NB4 (cell line): ENCODE results near the gene IGSF9B.
A peak's percentile ranks its signal among the peaks of the same experiment; 100 is the strongest.

Experiments used
- DNase-seq: peaks from one replicate; pipeline ENCODE4 v3.0.0; 2010; ENCODE audit warnings: low read depth
- H3K4me3 ChIP-seq: one replicate; pipeline ENCODE4 v1.5.1; 2011; ENCODE audit warnings: mild to moderate bottlenecking, low read depth, low read length, moderate library complexity
- MYC ChIP-seq: IDR thresholded peaks from 2 replicates; pipeline ENCODE4 v1.6.1; 2011; ENCODE audit warnings: low read depth, low read length
- POLR2A ChIP-seq: IDR thresholded peaks from 2 replicates; pipeline ENCODE4 v1.6.1; 2011; ENCODE audit warnings: mild to moderate bottlenecking; ENCODE audit not compliant: insufficient read length; ENCODE audit errors: extremely low read depth
- TF ChIP-seq, protein P1 (sequence below): IDR thresholded peaks from one replicate; pipeline ENCODE4 v1.5.1; 2012; ENCODE audit warnings: low read depth, low read length
- TF ChIP-seq, protein P2 (sequence below): IDR thresholded peaks from 2 replicates; pipeline ENCODE4 v1.6.1; 2011; ENCODE audit warnings: low read depth, low read length

IGSF9B gene

DNA sequence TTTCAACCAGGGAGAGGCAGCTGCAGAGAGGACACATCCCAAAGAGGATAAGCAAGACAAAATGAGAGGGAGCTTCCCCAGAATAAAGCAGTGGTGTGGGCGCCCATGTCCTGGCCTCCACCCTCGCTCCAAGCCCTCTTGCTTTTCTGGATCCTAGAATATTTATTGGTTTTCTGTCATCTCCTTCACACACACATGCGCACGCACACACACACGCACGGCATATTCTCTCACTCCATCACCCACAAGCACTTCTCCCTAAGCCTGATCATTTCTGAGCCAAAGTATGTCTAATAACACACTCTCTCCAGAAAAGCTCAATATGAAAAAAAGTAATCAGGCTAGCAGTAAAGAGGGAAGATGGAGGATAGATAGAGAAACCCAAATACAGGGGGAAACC, 7.6 kb downstream of the IGSF9B start:
- TF ChIP-seq, protein P1, sequence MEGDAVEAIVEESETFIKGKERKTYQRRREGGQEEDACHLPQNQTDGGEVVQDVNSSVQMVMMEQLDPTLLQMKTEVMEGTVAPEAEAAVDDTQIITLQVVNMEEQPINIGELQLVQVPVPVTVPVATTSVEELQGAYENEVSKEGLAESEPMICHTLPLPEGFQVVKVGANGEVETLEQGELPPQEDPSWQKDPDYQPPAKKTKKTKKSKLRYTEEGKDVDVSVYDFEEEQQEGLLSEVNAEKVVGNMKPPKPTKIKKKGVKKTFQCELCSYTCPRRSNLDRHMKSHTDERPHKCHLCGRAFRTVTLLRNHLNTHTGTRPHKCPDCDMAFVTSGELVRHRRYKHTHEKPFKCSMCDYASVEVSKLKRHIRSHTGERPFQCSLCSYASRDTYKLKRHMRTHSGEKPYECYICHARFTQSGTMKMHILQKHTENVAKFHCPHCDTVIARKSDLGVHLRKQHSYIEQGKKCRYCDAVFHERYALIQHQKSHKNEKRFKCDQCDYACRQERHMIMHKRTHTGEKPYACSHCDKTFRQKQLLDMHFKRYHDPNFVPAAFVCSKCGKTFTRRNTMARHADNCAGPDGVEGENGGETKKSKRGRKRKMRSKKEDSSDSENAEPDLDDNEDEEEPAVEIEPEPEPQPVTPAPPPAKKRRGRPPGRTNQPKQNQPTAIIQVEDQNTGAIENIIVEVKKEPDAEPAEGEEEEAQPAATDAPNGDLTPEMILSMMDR: no peak
- TF ChIP-seq, protein P2, sequence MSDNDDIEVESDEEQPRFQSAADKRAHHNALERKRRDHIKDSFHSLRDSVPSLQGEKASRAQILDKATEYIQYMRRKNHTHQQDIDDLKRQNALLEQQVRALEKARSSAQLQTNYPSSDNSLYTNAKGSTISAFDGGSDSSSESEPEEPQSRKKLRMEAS: no peak
- TF ChIP-seq MYC (no peak), POLR2A (no peak)
- H3K4me3 ChIP-seq: no peak overlapping the region
- no peak for DNase-seq

DNA sequence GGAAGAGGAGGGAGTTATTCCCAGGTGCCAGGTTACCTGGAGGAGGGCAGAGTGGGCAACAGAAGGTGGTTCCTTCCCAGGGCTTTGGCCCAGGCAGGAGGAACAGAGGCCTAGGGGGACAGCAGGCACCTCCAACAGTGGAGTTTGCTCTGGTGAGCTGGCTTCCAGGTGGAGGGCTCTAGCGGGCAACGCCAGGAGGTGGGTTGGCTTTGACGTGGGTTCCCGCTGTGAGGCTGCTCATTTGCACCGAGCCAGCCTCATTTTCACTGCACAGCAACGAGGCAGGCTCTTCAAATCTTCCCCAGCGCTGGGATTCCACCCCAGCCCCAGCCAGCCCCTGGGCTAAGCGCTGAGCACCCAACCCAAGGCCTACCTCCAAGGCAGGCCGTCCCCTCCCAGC, 8.1 kb downstream of the IGSF9B start:
- DNase-seq: no peak
- no peak overlapping the region for H3K4me3 ChIP-seq

DNA sequence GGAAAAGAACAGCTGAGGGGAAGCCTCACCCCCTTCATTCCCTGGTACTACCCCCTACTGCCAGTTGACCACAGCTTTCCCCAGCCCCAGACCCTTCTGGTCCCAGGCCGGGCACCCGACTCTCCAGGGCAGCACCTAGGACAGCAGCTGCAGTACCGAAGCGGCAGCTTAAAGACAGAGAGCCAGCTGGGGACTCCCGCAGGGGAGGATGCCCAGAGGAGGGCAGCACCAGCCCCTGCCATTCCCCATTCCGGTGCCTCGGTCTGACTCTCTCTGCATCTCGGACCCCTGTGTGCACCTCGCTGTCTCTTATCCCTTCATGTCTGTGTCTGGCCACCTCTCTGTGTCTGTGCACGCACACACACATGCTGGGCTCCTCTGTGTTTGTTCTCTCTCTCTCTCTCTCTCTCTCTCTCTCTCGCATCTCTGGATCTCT, 9.4 kb downstream of the IGSF9B start:
- DNase-seq: peak; percentile 67
- no peak overlapping the region for H3K4me3 ChIP-seq
- TF ChIP-seq, protein P2: 0 out of 2 replicates have a peak, but pooled peaks have one; percentile 11
- TF ChIP-seq MYC (peak; percentile 40; the same call in 1 of the 2 replicates), POLR2A (no peak)
- TF ChIP-seq, protein P1: peak; percentile 64

More for the DNA sequence above, 8.1 kb downstream of the IGSF9B start:
- TF ChIP-seq POLR2A (no peak), MYC (no peak)
- TF ChIP-seq, protein P2: no peak
- TF ChIP-seq, protein P1: no peak

DNA sequence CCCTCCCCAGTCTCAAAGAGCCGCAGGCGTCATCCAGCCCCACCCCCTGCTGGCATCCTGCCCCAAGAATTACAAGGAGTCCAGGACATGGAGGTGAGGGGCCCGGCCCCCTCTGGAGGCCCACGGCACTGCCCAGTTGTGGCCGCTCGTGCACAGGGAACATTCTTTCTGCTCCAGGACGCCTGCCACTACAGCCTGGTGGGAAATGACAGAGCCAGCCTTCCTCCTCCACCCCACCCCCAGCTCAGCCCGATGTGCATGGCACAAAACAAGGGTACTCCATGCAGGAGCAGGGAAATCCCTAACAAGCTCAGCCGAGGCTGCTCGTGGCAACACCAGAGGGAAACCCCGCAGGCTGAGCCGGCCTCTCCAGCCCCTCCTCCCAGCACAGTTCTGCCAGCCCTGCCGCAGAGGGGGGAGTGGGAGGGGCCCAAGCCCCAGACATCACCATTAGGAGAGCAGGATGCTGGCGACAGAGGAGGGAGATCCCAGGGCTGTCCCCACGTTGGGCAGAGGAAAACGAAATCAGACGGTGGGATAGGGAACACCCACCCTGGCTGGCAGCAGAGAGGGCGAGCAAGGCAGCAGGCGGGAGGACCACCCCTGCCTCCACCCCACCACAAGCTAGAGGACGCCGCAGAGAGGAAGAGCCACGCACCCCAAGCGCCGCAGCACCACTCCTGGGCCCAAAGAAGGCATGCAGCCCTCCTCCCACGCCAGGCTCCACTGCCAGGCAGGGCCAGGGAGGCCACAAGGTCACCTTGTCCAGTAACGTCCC, 10.0 kb downstream of the IGSF9B start:
- no peak overlapping the region for H3K4me3 ChIP-seq
- TF ChIP-seq, protein P1: no peak
- no peak for TF ChIP-seq POLR2A
- no peak for TF ChIP-seq MYC
- TF ChIP-seq, protein P2: no peak

DNA sequence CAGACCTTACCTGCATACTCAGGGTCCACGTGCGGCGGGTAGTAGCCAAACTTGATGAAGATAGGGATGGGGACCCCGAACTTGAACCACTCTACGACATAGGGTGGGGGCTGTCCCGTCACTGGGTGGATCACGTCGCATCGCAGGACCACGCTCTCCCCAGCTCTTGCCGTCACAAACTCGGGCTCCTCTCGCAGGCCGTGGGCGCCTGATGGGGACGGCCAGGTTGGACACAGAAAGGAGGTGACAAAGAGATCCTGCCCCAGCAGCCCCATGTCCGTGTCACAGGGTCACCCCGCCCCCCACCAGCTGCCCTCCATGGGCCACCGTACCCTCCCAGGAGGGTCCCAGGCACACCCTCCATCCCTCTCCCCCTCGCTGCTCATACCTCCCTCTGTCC, 10.7 kb downstream of the IGSF9B start:
- DNase-seq: no peak
- no peak overlapping the region for H3K4me3 ChIP-seq
- TF ChIP-seq POLR2A (no peak), MYC (no peak)
- TF ChIP-seq, protein P1: no peak
- TF ChIP-seq, protein P2: no peak

More for the DNA sequence above, 10.0 kb downstream of the IGSF9B start:
- no peak for DNase-seq
